Suppressor macrophage (primary cell): ENCODE measurements around the gene GABRB3.

ENCODE experiments used
- DNase-seq, 4 experiments: peaks; one replicate each; pipeline ENCODE4 v3.0.0-alpha.2; 2020 to 2022

Gene GABRB3

GRCh38 chr15:26676115-26676514 lies 96.8 kb downstream of the GABRB3 start:
- DNase-seq = no peak

GRCh38 chr15:26674467-26674866 lies 98.4 kb downstream of the GABRB3 start:
- DNase-seq = no peak

- no peak for DNase-seq
Observed at GRCh38 chr15:26673445-26673844, 99.4 kb downstream of the GABRB3 start.

GRCh38 chr15:26670116-26670515 lies 102.8 kb downstream of the GABRB3 start:
- DNase-seq = no peak

GRCh38 chr15:26667222-26667988 lies 105.5 kb downstream of the GABRB3 start:
- no peak for DNase-seq

GRCh38 chr15:26665957-26666791 lies 106.7 kb downstream of the GABRB3 start:
- no peak for DNase-seq

- DNase-seq = no peak
Observed at GRCh38 chr15:26662283-26662682, 110.6 kb downstream of the GABRB3 start.

GRCh38 chr15:26661748-26662147 lies 111.1 kb downstream of the GABRB3 start:
- no peak for DNase-seq

- no peak for DNase-seq
Observed at GRCh38 chr15:26661107-26661506, 111.8 kb downstream of the GABRB3 start.

GRCh38 chr15:26660241-26660640 lies 112.6 kb downstream of the GABRB3 start:
- DNase-seq = no peak

GRCh38 chr15:26658290-26658689 lies 114.6 kb downstream of the GABRB3 start:
- no peak for DNase-seq

- no peak for DNase-seq
Observed at GRCh38 chr15:26656080-26656479, 116.8 kb downstream of the GABRB3 start.

- no peak for DNase-seq
Observed at GRCh38 chr15:26651909-26652308, 121.0 kb downstream of the GABRB3 start.

GRCh38 chr15:26648676-26649075 lies 124.2 kb downstream of the GABRB3 start:
- no peak for DNase-seq

- DNase-seq = no peak
Observed at GRCh38 chr15:26644948-26645347, 127.9 kb downstream of the GABRB3 start.

GRCh38 chr15:26641144-26641543 lies 131.7 kb downstream of the GABRB3 start:
- DNase-seq = no peak

- DNase-seq = no peak
Observed at GRCh38 chr15:26640601-26641000, 132.3 kb downstream of the GABRB3 start.

GRCh38 chr15:26639966-26640365 lies 132.9 kb downstream of the GABRB3 start:
- DNase-seq = no peak

GRCh38 chr15:26635614-26636013 lies 137.3 kb downstream of the GABRB3 start:
- no peak for DNase-seq

GRCh38 chr15:26635105-26635504 lies 137.8 kb downstream of the GABRB3 start:
- no peak for DNase-seq

- no peak for DNase-seq
Observed at GRCh38 chr15:26634319-26634718, 138.5 kb downstream of the GABRB3 start.

GRCh38 chr15:26632500-26632899 lies 140.4 kb downstream of the GABRB3 start:
- DNase-seq = no peak

GRCh38 chr15:26631894-26632293 lies 141.0 kb downstream of the GABRB3 start:
- no peak for DNase-seq

- DNase-seq = no peak
Observed at GRCh38 chr15:26630857-26631256, 142.0 kb downstream of the GABRB3 start.
